Stimulated activated CD8-positive, alpha-beta memory T cell treated with anti-CD3 and anti-CD28 coated beads, Interleukin-15, amount 100 ng/mL, for 24 hours (primary cell): ENCODE results near the gene RNF7.
"Not testable (repeated sequence)": the region's sequence is repeated elsewhere in the genome, so short reads cannot be mapped to it uniquely, and the experiment has no call there.

Source experiments
- DNase-seq: peaks from one replicate; pipeline ENCODE4 v3.0.0-alpha.2; 2020; ENCODE audit warnings: low read depth

Gene RNF7

GRCh38 chr3:141735770-141736465 is 2.2 kb upstream of the RNF7 start:
- no peak for DNase-seq

GRCh38 chr3:141737093-141737492 is 1.0 kb upstream of the RNF7 start:
- DNase-seq: no peak

- no peak for DNase-seq
Observed at GRCh38 chr3:141737678-141738021, 448 bp upstream of the RNF7 start.

- no peak for DNase-seq
Observed at GRCh38 chr3:141738891-141739363, 829 bp downstream of the RNF7 start.

GRCh38 chr3:141739731-141740130 is 1.6 kb downstream of the RNF7 start:
- no peak for DNase-seq

GRCh38 chr3:141740349-141740748 is 2.3 kb downstream of the RNF7 start:
- no peak for DNase-seq

GRCh38 chr3:141743305-141743704 is 5.2 kb downstream of the RNF7 start:
- no peak for DNase-seq

GRCh38 chr3:141746962-141747361 is 8.9 kb downstream of the RNF7 start:
- no peak for DNase-seq

- DNase-seq: no peak
Observed at GRCh38 chr3:141753399-141753798, 15.3 kb downstream of the RNF7 start.

- no peak for DNase-seq
Observed at GRCh38 chr3:141754032-141754431, 15.9 kb downstream of the RNF7 start.

GRCh38 chr3:141762552-141762951 is 24.5 kb downstream of the RNF7 start:
- DNase-seq: not testable (repeated sequence)

- DNase-seq: no peak
Observed at GRCh38 chr3:141763088-141763750, 25.1 kb downstream of the RNF7 start, which contains the start of gene GRK7. Gene GRK7, plus strand, starts transcription at chr3:141763408. Its CDS starts 14,877 bp downstream, at chr3:141778285.

GRCh38 chr3:141764045-141764444 is 25.9 kb downstream of the RNF7 start:
- DNase-seq: no peak

- DNase-seq: no peak
Observed at GRCh38 chr3:141764465-141764864, 26.4 kb downstream of the RNF7 start.

- no peak for DNase-seq
Observed at GRCh38 chr3:141764986-141765385, 26.9 kb downstream of the RNF7 start.

- no peak for DNase-seq
Observed at GRCh38 chr3:141767066-141767465, 29.0 kb downstream of the RNF7 start.

- no peak for DNase-seq
Observed at GRCh38 chr3:141769221-141769894, 31.3 kb downstream of the RNF7 start.

- DNase-seq: no peak
Observed at GRCh38 chr3:141773676-141774075, 35.6 kb downstream of the RNF7 start.

- DNase-seq: no peak
Observed at GRCh38 chr3:141776376-141776775, 38.3 kb downstream of the RNF7 start.

GRCh38 chr3:141776885-141777284 is 38.8 kb downstream of the RNF7 start:
- DNase-seq: no peak

GRCh38 chr3:141777957-141778813 is 40.1 kb downstream of the RNF7 start:
- no peak for DNase-seq

- DNase-seq: no peak
Observed at GRCh38 chr3:141779667-141780066, 41.6 kb downstream of the RNF7 start.
